Chondrocyte (in vitro differentiated cells): Measurements from ENCODE around the gene CNTNAP1. TPM values are rescaled to one million over a fixed set of nuclear protein-coding genes. Genes with fewer than 3 reads are reported as not detected.

ENCODE experiments used
- DNase-seq: peaks from one replicate; pipeline ENCODE4 v3.0.0; 2021; ENCODE audit warnings: mixed read lengths, low spot score
- H3K27ac Mint-ChIP-seq: one replicate; pipeline ENCODE4 v1.8.0; 2021; ENCODE audit warnings: mild to moderate bottlenecking, moderate library complexity, mixed read lengths; ENCODE audit not compliant: unreplicated experiment
- H3K27me3 Mint-ChIP-seq: 2 replicates; pipeline ENCODE4 v1.8.0; 2021; ENCODE audit warnings: low read depth, mixed read lengths
- H3K36me3 Mint-ChIP-seq: 2 replicates; pipeline ENCODE4 v1.8.0; 2021; ENCODE audit warnings: low read depth, mixed read lengths
- H3K4me1 Mint-ChIP-seq: 2 replicates; pipeline ENCODE4 v1.8.0; 2021; ENCODE audit warnings: low read depth, mild to moderate bottlenecking, mixed read lengths
- H3K4me3 Mint-ChIP-seq: one replicate; pipeline ENCODE4 v1.8.0; 2021; ENCODE audit warnings: mild to moderate bottlenecking, moderate library complexity, mixed read lengths; ENCODE audit not compliant: unreplicated experiment
- H3K9me3 Mint-ChIP-seq: 2 replicates; pipeline ENCODE4 v1.8.0; 2021; ENCODE audit warnings: low read depth, mixed read lengths
- total RNA-seq: library from RNA; stranded (reverse); gene quantifications from 3 replicates; pipeline ENCODE4 v1.2.1, GENCODE V29; 2021
- TF ChIP-seq, protein P1 (sequence below): fragments of 200-600 bp; sonication (generic); IDR thresholded peaks from 2 replicates; pipeline ENCODE4 v1.5.0; 2021; ENCODE audit warnings: antibody characterized with exemption, mild to moderate bottlenecking, moderate library complexity

The CNTNAP1 gene
- total RNA-seq, 1 donor from 2014 or later = 43.6 TPM

DNA sequence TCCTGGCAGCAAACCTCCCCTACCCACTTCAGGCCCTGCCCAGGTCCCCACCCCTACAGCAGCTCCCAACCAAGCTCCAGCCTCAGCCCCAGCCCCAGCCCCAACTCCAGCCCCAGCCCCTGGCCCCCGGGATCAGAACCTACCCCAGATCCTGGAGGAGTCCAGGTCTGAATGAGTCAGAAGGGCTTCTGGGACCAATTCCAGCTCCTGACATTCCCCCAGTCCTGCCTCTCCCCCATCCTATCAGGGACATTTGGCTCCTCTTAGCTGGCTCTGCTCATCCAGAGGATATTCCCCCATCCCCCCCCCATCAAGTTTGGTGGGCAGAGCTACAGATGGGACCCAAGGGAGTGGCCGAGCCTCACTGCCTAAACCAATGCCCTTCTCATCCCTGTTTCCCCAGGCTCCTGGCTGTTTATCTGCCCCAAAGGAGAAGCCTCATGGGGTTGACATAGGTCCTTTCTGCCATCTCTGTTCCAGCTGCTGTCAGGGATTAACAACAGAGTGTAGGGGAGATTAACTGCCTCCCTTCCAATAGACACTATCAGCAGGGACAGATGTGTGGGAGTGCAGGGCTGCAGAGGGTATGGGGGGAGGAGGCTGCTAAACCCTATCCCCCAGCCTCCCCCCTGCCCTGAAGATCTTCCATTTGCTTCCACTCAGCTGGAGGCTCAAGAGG lies 16.5 kb downstream of the CNTNAP1 start:
- peaks cover 4% of the 10 kb centered on the region for H3K4me1 Mint-ChIP-seq
- TF ChIP-seq, protein P1, sequence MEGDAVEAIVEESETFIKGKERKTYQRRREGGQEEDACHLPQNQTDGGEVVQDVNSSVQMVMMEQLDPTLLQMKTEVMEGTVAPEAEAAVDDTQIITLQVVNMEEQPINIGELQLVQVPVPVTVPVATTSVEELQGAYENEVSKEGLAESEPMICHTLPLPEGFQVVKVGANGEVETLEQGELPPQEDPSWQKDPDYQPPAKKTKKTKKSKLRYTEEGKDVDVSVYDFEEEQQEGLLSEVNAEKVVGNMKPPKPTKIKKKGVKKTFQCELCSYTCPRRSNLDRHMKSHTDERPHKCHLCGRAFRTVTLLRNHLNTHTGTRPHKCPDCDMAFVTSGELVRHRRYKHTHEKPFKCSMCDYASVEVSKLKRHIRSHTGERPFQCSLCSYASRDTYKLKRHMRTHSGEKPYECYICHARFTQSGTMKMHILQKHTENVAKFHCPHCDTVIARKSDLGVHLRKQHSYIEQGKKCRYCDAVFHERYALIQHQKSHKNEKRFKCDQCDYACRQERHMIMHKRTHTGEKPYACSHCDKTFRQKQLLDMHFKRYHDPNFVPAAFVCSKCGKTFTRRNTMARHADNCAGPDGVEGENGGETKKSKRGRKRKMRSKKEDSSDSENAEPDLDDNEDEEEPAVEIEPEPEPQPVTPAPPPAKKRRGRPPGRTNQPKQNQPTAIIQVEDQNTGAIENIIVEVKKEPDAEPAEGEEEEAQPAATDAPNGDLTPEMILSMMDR = no peak
- H3K36me3 Mint-ChIP-seq = peaks cover 19% of the 10 kb centered on the region
- H3K9me3 Mint-ChIP-seq = no peaks in the 10 kb centered on the region
- H3K4me3 Mint-ChIP-seq = no peak overlapping the region
- no peaks in the 10 kb centered on the region for H3K27me3 Mint-ChIP-seq
- DNase-seq = no peak
- H3K27ac Mint-ChIP-seq = no peak overlapping the region

DNA sequence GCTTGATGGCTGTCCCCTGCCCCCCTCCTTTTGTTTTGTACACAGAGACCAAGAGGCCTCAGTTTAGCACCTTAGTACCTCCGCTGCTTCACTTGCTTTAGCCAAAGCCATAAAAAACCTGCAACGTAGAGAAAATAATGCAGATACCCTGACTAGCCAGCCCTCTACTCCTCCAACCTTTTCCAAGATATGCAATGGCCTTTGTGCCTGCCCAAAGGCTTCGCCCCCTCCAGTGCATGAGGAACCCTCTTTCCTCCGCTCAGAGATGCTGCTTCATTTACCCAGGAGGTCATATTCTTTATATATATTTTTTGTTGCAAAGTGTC lies 17.0 kb downstream of the CNTNAP1 start:
- H3K27me3 Mint-ChIP-seq = no peaks in the 10 kb centered on the region

DNA sequence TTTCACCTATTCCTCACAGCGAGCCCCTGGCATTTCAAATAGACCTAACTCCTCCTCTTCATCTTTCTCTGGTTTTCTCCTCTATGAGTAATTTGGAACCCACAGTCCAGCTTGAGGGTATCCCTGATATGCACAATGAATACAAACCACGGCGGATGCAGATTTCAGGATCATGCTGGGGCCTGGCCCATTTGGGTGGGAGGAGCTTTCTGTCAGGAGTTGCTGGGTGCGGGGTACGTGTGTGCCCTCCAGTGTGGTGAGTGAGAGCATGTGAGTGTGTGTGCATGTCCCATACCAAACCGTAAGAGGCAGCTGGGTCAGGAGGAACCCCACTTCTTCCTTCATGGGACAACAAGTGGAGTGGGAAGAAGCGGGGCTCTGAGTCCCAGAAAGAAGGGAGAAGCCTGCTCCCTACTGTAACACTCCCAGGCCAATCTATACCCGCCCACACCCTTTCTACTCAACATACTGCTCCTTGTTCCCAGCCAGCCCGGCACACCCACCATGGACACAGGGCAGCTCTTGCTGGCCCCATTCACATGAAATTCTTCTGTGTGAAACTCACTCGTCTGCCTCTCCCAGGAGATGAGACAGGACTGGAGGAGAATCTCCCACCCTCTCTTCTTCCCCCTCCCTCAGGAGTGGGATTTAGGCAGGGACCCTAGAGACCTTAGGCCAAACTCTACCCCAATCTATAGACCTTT lies 18.4 kb downstream of the CNTNAP1 start:
- Mint-ChIP-seq H3K4me3 (no peak overlapping the region), H3K4me1 (peaks cover 4% of the 10 kb centered on the region), H3K9me3 (no peaks in the 10 kb centered on the region), H3K36me3 (peaks cover 27% of the 10 kb centered on the region), H3K27me3 (no peaks in the 10 kb centered on the region), H3K27ac (no peak overlapping the region)
- DNase-seq = no peak
- TF ChIP-seq, protein P1 = no peak

More for the DNA sequence above, 17.0 kb downstream of the CNTNAP1 start:
- Mint-ChIP-seq H3K27ac (no peak overlapping the region), H3K36me3 (peaks cover 22% of the 10 kb centered on the region), H3K4me1 (peaks cover 4% of the 10 kb centered on the region), H3K4me3 (no peak overlapping the region), H3K9me3 (no peaks in the 10 kb centered on the region)
- no peak for DNase-seq
- TF ChIP-seq, protein P1 = no peak

DNA sequence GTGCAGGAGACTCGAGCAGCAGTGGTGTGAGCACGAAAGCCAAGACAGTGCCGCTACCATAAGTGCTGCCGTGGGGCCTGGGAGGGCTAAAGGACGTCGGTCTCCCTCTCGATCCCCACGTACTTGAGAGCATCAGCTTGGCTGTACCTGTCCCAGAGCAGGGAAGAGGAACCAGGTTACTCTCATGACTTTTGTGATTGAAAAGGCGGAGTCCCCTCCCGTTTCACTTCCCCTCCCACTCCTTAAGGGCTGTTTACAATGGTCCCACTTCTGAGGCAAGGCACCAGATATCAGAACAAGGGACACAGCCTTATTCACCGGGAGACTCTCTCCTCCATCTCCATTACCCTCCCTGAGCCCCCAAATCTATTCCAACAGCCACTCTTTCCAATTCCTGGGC lies 20.1 kb downstream of the CNTNAP1 start:
- Mint-ChIP-seq H3K36me3 (peaks cover 30% of the 10 kb centered on the region), H3K27me3 (no peaks in the 10 kb centered on the region)
- DNase-seq = no peak

DNA sequence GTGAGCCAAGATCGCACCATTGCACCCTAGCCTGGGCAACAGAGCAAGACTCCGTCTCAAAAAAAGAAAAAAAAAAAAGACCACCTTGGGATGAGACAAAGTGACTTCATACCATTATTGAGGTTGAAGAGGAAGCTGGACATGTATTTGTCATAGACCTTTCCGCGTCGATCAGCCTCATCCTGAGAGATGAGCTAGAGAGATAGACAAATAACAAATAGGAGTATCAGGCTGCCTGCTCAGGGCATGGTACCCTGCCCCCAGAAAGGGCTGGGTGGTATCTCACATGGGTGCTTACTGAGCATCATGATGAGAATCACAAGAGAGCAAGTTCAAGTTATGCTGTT lies 22.1 kb downstream of the CNTNAP1 start:
- Mint-ChIP-seq H3K4me3 (no peak overlapping the region), H3K36me3 (peaks cover 41% of the 10 kb centered on the region), H3K27me3 (no peaks in the 10 kb centered on the region), H3K4me1 (no peaks in the 10 kb centered on the region), H3K27ac (no peak overlapping the region), H3K9me3 (no peaks in the 10 kb centered on the region)
- TF ChIP-seq, protein P1 = no peak
- no peak for DNase-seq

More for the DNA sequence above, 20.1 kb downstream of the CNTNAP1 start:
- TF ChIP-seq, protein P1 = no peak
- Mint-ChIP-seq H3K27ac (no peak overlapping the region), H3K4me1 (peaks cover 4% of the 10 kb centered on the region), H3K9me3 (no peaks in the 10 kb centered on the region), H3K4me3 (no peak overlapping the region)
